Osteoblast (primary cell): Measurements from ENCODE around the gene KPNA3. TPM values are rescaled to one million over a fixed set of nuclear protein-coding genes. Genes with fewer than 3 reads are reported as not detected.

ENCODE experiments used
- DNase-seq: peaks from one replicate; pipeline ENCODE4 v3.0.0; 2011; ENCODE audit warnings: low spot score, mixed read lengths; ENCODE audit not compliant: insufficient read length; ENCODE audit errors: missing footprints
- H2AFZ ChIP-seq: 2 replicates; pipeline ENCODE4 v1.6.0; 2011; ENCODE audit warnings: mild to moderate bottlenecking, low read length
- H3K27ac ChIP-seq: 2 replicates; pipeline ENCODE4 v1.5.1; 2011; ENCODE audit warnings: mild to moderate bottlenecking, low read depth, low read length, moderate library complexity
- H3K27me3 ChIP-seq: 2 replicates; pipeline ENCODE4 v1.6.0; 2012; ENCODE audit warnings: mild to moderate bottlenecking, control low read depth, inconsistent platforms, low read length, moderate library complexity; ENCODE audit not compliant: insufficient read depth
- H3K36me3 ChIP-seq: 2 replicates; pipeline ENCODE4 v1.5.1; 2011; ENCODE audit warnings: mild to moderate bottlenecking, low read length, control low read depth, moderate library complexity; ENCODE audit not compliant: insufficient read depth
- H3K4me1 ChIP-seq: 2 replicates; pipeline ENCODE4 v1.5.1; 2011; ENCODE audit warnings: mild to moderate bottlenecking, low read length, control low read depth, moderate library complexity; ENCODE audit not compliant: insufficient read depth
- H3K4me2 ChIP-seq: 2 replicates; pipeline ENCODE4 v1.6.0; 2011; ENCODE audit warnings: mild to moderate bottlenecking, low read length; ENCODE audit not compliant: insufficient read depth
- H3K4me3 ChIP-seq: fragments of 200-600 bp; sonication (generic); 3 replicates; pipeline ENCODE4 v1.5.1; 2012; ENCODE audit warnings: mild to moderate bottlenecking, low read length, inconsistent platforms; ENCODE audit not compliant: insufficient read depth
- H3K79me2 ChIP-seq: 2 replicates; pipeline ENCODE4 v1.6.0; 2012; ENCODE audit warnings: mild to moderate bottlenecking, low read length, control low read depth, inconsistent platforms; ENCODE audit not compliant: insufficient read depth
- H3K9me3 ChIP-seq: 2 replicates; pipeline ENCODE4 v1.5.1; 2011; ENCODE audit warnings: low read depth, low read length, control low read depth
- H4K20me1 ChIP-seq: 2 replicates; pipeline ENCODE4 v1.6.0; 2012; ENCODE audit warnings: mild to moderate bottlenecking, low read length, control low read depth; ENCODE audit not compliant: insufficient read depth
- CTCF ChIP-seq: IDR thresholded peaks from 2 replicates; pipeline ENCODE4 v1.5.1; 2011; ENCODE audit warnings: mild to moderate bottlenecking, low read depth, low read length, moderate library complexity; ENCODE audit errors: extremely low read depth
- total RNA-seq: library from RNA; depleted of rRNA; stranded (reverse); fragments of >200 nt; gene quantifications from 2 replicates; pipeline ENCODE4 v1.2.3, GENCODE V29; 2012

Gene KPNA3, protein sequence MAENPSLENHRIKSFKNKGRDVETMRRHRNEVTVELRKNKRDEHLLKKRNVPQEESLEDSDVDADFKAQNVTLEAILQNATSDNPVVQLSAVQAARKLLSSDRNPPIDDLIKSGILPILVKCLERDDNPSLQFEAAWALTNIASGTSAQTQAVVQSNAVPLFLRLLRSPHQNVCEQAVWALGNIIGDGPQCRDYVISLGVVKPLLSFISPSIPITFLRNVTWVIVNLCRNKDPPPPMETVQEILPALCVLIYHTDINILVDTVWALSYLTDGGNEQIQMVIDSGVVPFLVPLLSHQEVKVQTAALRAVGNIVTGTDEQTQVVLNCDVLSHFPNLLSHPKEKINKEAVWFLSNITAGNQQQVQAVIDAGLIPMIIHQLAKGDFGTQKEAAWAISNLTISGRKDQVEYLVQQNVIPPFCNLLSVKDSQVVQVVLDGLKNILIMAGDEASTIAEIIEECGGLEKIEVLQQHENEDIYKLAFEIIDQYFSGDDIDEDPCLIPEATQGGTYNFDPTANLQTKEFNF
- total RNA-seq: 42.0 and 43.6 TPM in 2 replicates

DNA sequence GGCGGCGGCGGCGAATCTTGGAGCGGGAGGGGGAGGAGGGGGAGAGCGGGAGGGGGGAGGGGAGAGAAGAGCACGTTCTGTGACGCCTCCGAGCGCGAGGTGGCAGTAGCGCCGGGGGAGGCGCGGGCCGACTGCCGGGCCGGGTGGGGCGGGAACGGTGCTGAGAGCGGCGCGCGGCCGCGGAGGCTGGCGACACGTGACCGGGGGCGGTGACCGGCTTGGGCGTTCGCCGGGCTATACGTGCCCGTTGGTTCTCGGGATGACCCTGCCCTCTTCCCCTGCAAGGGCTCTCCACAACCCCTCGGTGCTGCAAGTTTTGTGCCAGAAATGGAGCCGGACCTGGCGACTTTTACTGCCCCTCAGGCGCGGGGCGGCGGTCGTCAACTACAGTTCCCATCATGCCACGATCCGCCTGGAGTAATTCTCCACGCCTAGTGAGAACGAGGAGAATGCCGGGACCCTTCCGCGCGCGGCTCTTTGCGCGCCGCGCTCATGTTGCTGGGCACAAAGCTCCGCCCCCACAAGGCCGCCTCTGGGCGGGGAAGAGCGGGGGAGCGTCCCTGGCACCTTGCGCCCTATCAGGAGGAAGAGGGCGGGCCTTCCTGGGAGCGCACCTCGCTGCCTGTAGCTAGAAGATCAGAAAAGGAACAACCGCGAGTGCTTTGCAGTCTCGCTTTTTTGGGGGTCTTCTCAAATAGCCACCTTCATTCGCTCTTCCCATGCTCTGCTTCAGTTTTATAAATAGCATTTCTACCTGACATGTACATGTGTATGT, at the start of gene KPNA3:
TSS of gene KPNA3 (minus strand) at position 133 of the 775 bp plus-strand sequence. CDS start 176 bp downstream, outside the sequence.
- no peaks in the 10 kb centered on the region for H3K36me3 ChIP-seq
- peak within 1 kb of the TSS; percentile 98 for H2AFZ ChIP-seq
- no peaks in the 10 kb centered on the region for H3K9me3 ChIP-seq
- H3K4me3 ChIP-seq: peak within 1 kb of the TSS; percentile 81
- peak within 1 kb of the TSS; percentile 86 for H3K27ac ChIP-seq
- peaks cover 27% of the 10 kb centered on the region for H4K20me1 ChIP-seq
- peaks cover 18% of the 10 kb centered on the region for H3K4me1 ChIP-seq
- TF ChIP-seq CTCF: no peak
- peaks cover 43% of the 10 kb centered on the region for H3K79me2 ChIP-seq
- H3K27me3 ChIP-seq: no peaks in the 10 kb centered on the region
- peak within 1 kb of the TSS; percentile 96 for H3K4me2 ChIP-seq
- DNase-seq: peak; percentile 99

- TF ChIP-seq CTCF: no peak
These were observed 49.5 kb upstream of the KPNA3 start for GRCh38 chr13:49841964-49842363.

GRCh38 chr13:49840675-49841074, 48.2 kb upstream of the KPNA3 start:
- Histone ChIP-seq H3K4me1 (peaks cover 20% of the 10 kb centered on the region), H3K4me3 (no peak overlapping the region), H3K9me3 (no peaks in the 10 kb centered on the region), H3K36me3 (no peaks in the 10 kb centered on the region), H3K79me2 (no peaks in the 10 kb centered on the region), H2AFZ (no peak overlapping the region), H3K27ac (no peak overlapping the region), H3K4me2 (no peak overlapping the region), H4K20me1 (no peaks in the 10 kb centered on the region), H3K27me3 (no peaks in the 10 kb centered on the region)
- TF ChIP-seq CTCF: no peak
- DNase-seq: no peak

More at GRCh38 chr13:49841964-49842363, 49.5 kb upstream of the KPNA3 start:
- Histone ChIP-seq H3K79me2 (no peaks in the 10 kb centered on the region), H3K4me3 (no peak overlapping the region), H3K9me3 (no peaks in the 10 kb centered on the region), H3K4me1 (peaks cover 15% of the 10 kb centered on the region), H3K4me2 (no peak overlapping the region), H3K27ac (no peak overlapping the region), H2AFZ (no peak overlapping the region), H4K20me1 (no peaks in the 10 kb centered on the region), H3K36me3 (no peaks in the 10 kb centered on the region), H3K27me3 (no peaks in the 10 kb centered on the region)
- DNase-seq: no peak

DNA sequence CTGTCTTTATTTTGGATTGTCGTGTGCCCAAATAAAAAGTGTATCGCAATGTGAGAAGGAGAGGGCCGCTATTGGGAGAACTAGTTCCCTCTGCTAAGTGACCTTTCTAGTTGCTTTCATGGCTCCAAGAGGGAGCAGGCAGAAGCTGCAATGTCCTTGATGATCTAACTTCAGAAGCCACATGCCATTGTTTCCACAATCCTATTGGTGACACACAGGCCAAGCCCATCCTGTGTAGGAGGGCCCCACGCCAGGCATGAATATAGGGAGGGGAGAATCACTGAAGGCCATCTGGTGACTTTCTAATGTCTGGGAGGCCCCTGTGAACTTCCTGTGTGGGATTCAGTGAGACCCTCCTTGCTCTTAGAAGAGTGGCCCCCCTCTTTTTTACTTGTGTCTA, 47.8 kb upstream of the KPNA3 start:
- no peak overlapping the region for H3K27ac ChIP-seq
- no peak overlapping the region for H3K4me3 ChIP-seq
- H3K4me2 ChIP-seq: no peak overlapping the region
- H3K27me3 ChIP-seq: no peaks in the 10 kb centered on the region
- no peak for TF ChIP-seq CTCF
- no peak overlapping the region for H2AFZ ChIP-seq
- H3K4me1 ChIP-seq: peaks cover 20% of the 10 kb centered on the region
- H3K9me3 ChIP-seq: no peaks in the 10 kb centered on the region
- no peaks in the 10 kb centered on the region for H3K79me2 ChIP-seq
- no peaks in the 10 kb centered on the region for H3K36me3 ChIP-seq
- no peak for DNase-seq
- no peaks in the 10 kb centered on the region for H4K20me1 ChIP-seq
